Measurements from ENCODE around the gene ITGAL. TPM values are rescaled to one million over a fixed set of nuclear protein-coding genes. Genes with fewer than 3 reads are reported as not detected.
A peak's percentile ranks its signal among the peaks of the same experiment; 100 is the strongest.

Gene ITGAL
- total and polyA plus RNA-seq, 2 of the 13 experiments (the other 11 are each of a cell fraction or from before 2014, with no cell fraction given): 0.86 to 1.2 TPM

DNA sequence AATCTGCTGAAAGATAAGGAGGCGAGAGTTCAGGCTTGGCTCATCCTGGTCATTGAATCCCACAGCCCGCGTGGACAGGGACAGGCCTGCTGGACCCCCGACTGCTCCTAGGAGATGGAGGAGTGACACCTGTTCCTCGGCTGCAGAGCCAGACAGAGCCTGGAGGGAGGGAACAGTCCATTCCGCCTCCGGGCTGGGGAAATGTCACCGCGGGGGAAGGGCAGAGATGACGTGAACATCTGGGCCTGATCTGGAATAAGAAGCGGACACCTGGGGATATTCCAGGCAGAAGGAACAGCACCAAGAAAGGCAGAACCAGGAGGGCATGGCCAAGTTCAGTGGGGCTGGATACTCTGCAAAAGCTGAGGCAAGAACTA is 60.6 kb downstream of the ITGAL start (continued):
- TF ChIP-seq, protein P1, sequence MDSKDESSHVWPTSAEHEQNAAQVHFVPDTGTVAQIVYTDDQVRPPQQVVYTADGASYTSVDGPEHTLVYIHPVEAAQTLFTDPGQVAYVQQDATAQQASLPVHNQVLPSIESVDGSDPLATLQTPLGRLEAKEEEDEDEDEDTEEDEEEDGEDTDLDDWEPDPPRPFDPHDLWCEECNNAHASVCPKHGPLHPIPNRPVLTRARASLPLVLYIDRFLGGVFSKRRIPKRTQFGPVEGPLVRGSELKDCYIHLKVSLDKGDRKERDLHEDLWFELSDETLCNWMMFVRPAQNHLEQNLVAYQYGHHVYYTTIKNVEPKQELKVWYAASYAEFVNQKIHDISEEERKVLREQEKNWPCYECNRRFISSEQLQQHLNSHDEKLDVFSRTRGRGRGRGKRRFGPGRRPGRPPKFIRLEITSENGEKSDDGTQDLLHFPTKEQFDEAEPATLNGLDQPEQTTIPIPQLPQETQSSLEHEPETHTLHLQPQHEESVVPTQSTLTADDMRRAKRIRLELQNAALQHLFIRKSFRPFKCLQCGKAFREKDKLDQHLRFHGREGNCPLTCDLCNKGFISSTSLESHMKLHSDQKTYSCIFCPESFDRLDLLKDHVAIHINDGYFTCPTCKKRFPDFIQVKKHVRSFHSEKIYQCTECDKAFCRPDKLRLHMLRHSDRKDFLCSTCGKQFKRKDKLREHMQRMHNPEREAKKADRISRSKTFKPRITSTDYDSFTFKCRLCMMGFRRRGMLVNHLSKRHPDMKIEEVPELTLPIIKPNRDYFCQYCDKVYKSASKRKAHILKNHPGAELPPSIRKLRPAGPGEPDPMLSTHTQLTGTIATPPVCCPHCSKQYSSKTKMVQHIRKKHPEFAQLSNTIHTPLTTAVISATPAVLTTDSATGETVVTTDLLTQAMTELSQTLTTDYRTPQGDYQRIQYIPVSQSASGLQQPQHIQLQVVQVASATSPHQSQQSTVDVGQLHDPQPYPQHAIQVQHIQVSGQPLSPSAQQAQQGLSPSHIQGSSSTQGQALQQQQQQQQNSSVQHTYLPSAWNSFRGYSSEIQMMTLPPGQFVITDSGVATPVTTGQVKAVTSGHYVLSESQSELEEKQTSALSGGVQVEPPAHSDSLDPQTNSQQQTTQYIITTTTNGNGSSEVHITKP (CRISPR knock-in tag; IDR thresholded peaks at IDR 0.05; ENCODE audit: low read depth): peak; percentile 29; the same call in 1 of the 2 replicates
- TF ChIP-seq PRPF4 (IDR thresholded peaks at IDR 0.05; ENCODE audit: low read depth, low read length, poor library complexity, severe bottlenecking) (peak; percentile 15), MAF1 (CRISPR knock-in tag; IDR thresholded peaks at IDR 0.05; ENCODE audit: borderline replicate concordance) (no peak), MIXL1 (CRISPR knock-in tag; IDR thresholded peaks at IDR 0.05) (no peak)
- TF ChIP-seq, protein P2, sequence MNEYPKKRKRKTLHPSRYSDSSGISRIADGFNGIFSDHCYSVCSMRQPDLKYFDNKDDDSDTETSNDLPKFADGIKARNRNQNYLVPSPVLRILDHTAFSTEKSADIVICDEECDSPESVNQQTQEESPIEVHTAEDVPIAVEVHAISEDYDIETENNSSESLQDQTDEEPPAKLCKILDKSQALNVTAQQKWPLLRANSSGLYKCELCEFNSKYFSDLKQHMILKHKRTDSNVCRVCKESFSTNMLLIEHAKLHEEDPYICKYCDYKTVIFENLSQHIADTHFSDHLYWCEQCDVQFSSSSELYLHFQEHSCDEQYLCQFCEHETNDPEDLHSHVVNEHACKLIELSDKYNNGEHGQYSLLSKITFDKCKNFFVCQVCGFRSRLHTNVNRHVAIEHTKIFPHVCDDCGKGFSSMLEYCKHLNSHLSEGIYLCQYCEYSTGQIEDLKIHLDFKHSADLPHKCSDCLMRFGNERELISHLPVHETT (CRISPR knock-in tag; conservative IDR thresholded peaks at IDR 0.05): no peak
- TF ChIP-seq, protein P3, sequence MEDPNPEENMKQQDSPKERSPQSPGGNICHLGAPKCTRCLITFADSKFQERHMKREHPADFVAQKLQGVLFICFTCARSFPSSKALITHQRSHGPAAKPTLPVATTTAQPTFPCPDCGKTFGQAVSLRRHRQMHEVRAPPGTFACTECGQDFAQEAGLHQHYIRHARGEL (CRISPR knock-in tag; IDR thresholded peaks at IDR 0.05): 0 out of 2 replicates have a peak, but pooled peaks have one; percentile 12
- TF ChIP-seq, protein P4, sequence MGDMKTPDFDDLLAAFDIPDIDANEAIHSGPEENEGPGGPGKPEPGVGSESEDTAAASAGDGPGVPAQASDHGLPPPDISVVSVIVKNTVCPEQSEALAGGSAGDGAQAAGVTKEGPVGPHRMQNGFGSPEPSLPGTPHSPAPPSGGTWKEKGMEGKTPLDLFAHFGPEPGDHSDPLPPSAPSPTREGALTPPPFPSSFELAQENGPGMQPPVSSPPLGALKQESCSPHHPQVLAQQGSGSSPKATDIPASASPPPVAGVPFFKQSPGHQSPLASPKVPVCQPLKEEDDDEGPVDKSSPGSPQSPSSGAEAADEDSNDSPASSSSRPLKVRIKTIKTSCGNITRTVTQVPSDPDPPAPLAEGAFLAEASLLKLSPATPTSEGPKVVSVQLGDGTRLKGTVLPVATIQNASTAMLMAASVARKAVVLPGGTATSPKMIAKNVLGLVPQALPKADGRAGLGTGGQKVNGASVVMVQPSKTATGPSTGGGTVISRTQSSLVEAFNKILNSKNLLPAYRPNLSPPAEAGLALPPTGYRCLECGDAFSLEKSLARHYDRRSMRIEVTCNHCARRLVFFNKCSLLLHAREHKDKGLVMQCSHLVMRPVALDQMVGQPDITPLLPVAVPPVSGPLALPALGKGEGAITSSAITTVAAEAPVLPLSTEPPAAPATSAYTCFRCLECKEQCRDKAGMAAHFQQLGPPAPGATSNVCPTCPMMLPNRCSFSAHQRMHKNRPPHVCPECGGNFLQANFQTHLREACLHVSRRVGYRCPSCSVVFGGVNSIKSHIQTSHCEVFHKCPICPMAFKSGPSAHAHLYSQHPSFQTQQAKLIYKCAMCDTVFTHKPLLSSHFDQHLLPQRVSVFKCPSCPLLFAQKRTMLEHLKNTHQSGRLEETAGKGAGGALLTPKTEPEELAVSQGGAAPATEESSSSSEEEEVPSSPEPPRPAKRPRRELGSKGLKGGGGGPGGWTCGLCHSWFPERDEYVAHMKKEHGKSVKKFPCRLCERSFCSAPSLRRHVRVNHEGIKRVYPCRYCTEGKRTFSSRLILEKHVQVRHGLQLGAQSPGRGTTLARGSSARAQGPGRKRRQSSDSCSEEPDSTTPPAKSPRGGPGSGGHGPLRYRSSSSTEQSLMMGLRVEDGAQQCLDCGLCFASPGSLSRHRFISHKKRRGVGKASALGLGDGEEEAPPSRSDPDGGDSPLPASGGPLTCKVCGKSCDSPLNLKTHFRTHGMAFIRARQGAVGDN (CRISPR knock-in tag; IDR thresholded peaks at IDR 0.05): peak; percentile 33
- TF ChIP-seq, protein P5, sequence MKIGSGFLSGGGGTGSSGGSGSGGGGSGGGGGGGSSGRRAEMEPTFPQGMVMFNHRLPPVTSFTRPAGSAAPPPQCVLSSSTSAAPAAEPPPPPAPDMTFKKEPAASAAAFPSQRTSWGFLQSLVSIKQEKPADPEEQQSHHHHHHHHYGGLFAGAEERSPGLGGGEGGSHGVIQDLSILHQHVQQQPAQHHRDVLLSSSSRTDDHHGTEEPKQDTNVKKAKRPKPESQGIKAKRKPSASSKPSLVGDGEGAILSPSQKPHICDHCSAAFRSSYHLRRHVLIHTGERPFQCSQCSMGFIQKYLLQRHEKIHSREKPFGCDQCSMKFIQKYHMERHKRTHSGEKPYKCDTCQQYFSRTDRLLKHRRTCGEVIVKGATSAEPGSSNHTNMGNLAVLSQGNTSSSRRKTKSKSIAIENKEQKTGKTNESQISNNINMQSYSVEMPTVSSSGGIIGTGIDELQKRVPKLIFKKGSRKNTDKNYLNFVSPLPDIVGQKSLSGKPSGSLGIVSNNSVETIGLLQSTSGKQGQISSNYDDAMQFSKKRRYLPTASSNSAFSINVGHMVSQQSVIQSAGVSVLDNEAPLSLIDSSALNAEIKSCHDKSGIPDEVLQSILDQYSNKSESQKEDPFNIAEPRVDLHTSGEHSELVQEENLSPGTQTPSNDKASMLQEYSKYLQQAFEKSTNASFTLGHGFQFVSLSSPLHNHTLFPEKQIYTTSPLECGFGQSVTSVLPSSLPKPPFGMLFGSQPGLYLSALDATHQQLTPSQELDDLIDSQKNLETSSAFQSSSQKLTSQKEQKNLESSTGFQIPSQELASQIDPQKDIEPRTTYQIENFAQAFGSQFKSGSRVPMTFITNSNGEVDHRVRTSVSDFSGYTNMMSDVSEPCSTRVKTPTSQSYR (CRISPR knock-in tag; IDR thresholded peaks at IDR 0.05; ENCODE audit: borderline replicate concordance): peak; percentile 77; the same call in 1 of the 2 replicates
- TF ChIP-seq, protein P6, sequence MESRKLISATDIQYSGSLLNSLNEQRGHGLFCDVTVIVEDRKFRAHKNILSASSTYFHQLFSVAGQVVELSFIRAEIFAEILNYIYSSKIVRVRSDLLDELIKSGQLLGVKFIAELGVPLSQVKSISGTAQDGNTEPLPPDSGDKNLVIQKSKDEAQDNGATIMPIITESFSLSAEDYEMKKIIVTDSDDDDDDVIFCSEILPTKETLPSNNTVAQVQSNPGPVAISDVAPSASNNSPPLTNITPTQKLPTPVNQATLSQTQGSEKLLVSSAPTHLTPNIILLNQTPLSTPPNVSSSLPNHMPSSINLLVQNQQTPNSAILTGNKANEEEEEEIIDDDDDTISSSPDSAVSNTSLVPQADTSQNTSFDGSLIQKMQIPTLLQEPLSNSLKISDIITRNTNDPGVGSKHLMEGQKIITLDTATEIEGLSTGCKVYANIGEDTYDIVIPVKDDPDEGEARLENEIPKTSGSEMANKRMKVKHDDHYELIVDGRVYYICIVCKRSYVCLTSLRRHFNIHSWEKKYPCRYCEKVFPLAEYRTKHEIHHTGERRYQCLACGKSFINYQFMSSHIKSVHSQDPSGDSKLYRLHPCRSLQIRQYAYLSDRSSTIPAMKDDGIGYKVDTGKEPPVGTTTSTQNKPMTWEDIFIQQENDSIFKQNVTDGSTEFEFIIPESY (CRISPR knock-in tag; IDR thresholded peaks at IDR 0.05): peak; percentile 73
- TF ChIP-seq, protein P7, sequence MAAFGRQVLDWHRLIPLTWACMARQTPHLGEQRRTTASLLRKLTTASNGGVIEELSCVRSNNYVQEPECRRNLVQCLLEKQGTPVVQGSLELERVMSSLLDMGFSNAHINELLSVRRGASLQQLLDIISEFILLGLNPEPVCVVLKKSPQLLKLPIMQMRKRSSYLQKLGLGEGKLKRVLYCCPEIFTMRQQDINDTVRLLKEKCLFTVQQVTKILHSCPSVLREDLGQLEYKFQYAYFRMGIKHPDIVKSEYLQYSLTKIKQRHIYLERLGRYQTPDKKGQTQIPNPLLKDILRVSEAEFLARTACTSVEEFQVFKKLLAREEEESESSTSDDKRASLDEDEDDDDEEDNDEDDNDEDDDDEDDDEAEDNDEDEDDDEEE (CRISPR knock-in tag; IDR thresholded peaks at IDR 0.05): 0 out of 2 replicates have a peak, but pooled peaks have one; percentile 33
- TF ChIP-seq, protein P8, sequence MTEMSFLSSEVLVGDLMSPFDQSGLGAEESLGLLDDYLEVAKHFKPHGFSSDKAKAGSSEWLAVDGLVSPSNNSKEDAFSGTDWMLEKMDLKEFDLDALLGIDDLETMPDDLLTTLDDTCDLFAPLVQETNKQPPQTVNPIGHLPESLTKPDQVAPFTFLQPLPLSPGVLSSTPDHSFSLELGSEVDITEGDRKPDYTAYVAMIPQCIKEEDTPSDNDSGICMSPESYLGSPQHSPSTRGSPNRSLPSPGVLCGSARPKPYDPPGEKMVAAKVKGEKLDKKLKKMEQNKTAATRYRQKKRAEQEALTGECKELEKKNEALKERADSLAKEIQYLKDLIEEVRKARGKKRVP (CRISPR knock-in tag; IDR thresholded peaks at IDR 0.05): no peak
